HG03039 (cell line): ENCODE data around the gene STMND1.
"Not testable (repeated sequence)": the region's sequence is repeated elsewhere in the genome, so short reads cannot be mapped to it uniquely, and the experiment has no call there.

Experiments
- ATAC-seq: cut with Tn5 transposase; IDR thresholded peaks from one replicate; pipeline ENCODE4 v1.9.1; 2021; ENCODE audit warnings: mild to moderate bottlenecking, moderate library complexity; ENCODE audit not compliant: unreplicated experiment

The STMND1 gene

DNA sequence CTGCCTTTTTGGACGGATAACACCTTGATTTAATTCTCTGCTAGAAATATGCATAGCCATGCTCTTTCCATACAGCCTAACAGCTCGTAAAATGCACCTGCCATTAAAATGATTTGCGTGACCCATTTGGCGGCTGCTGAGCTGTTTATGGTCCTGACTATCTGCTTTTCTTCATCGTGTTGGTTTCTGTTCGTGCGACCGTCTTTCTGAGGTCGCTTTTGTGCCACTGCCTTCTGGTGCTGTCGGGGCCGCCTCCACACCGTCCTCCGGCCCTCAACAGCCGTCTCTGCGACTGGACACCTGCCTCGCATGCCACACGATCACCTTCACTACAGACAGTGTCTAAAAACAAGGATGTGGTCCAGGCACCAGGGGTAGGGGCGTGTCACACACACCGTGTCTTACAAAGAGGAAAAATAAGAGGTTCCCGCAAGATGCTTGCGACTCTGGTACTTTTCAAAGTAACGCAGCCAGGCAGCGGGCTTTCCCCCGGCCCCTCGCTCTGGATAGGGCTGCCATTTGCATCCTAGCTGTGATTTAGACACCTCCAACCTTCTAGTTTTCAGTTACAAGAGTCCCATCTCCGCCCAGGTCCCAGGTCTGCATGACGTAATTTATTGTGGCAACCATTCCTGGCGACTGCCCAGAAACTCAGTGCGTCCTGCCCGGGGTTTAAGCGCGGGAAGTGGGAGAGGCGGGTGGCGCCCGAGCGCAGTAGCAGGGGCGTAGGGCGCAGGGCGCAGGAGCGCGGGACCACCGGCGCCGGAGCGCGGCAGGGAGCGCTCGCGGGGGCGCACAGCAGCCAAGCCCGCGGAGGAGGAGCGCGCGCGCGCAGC, at the start of gene STMND1:
Gene STMND1, plus strand, starts transcription at position 629 of the 836 bp plus-strand sequence. CDS start 208 bp downstream, outside the sequence.
- no peak for ATAC-seq

DNA sequence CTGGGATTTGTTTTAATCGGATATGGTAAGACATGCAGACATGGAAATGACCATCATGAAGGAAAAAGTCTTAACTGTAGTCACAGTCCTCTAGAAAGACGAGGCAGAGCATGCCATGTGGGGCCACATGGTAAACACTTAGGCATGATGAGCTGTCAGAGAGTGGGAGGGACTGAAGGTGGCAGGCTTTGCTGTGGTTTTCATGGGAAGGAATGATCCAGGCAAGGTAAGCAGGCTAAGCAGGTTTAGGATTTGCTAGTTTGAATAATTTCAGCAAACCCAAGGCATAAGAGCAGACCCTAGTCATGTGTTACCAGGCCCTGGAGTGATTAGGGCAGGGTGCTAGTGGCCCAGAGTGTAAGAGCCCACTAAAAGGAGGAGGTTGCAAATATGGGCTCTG, 47.2 kb upstream of the STMND1 start:
- ATAC-seq = no peak

DNA sequence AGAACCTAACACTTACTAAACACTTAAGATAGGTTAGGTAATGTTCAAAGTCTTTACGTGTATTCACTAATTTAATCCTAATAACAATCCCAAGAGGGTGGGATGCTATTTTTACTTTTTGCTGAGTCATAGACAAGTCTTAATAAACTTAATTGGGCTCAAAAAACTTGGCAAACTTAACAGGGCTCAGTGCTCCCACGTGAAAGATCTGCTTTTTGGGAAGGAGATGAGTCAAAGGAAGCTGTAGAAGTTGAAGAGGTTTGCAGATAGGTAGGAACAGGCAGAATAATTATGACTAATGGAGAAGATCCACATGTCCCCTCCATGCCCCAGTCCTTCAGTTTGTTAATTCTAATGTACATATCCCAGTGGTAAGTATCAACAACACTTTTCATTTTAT, 44.5 kb upstream of the STMND1 start:
- ATAC-seq = no peak

DNA sequence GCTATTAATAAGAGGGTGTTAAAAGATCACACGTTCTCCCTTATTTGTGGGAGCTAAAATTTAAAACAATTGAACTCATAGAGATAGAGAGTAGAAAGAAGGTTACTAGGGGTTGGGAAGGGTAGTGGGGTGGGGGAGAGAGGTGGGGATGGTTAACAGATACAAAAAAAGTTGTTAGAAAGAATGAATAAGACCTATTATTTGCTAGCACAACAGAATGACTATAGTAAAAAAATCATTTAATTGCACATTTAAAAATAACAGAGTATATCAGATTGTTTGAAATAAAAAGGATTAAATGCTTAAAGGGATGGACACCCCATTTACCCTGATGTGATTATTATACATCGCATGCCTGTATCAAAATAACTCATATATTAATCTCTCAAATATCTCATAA, 43.3 kb upstream of the STMND1 start:
- no peak for ATAC-seq

DNA sequence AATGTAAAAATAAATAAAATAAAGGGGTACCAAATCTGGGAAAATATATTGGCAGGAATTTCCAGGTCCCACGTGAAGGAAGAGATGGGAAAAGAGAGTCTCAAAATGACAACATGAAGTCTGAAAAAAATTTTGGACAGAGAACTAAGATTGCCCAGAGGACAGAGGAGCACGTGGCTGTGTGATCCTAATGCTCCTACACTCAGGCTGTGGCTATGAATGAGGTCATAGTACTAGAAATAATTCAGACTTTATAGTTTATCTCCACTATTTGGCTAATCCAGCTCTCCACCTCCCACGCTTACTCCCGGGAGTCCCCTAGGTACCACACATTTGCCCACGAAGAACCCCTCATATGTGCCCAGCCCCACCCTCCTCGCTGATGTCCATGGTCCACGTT, 42.8 kb upstream of the STMND1 start:
- no peak for ATAC-seq

DNA sequence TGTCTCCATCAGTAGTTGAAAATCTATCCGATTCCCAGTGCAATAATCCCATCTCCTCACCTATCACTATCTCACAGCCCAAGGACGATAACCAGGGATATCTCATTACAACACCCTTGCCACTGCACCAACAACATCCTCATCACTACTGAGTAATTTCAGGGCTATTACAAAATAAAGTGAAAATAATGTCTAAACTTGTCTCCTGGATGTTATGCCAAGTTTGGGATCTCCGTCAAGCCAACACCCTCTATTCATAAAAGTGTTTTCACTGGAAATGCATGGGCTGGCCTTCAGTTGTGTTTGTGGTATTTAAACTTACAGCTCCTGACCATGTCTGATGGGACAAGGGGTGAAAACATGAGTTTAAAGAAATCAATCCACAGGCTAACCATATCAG, 42.0 kb upstream of the STMND1 start:
- ATAC-seq = no peak

DNA sequence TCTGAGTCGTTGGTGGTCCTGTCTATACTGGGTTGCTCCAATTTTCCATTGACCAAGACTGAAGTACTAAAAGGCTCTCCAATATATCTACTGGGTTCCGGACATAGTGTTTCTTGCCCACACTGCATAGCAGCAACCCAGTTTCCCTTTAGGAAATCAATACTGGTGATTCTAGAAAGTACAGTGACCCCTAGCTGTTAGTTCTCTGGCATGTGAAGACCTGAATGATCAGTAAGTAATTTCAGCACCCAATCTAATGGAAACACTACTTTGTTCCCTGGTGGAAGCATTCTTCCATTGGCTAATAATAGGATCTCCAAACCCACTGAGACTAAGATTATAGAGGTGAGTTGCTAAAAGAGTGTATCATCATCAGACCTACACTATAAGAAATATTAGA, 40.8 kb upstream of the STMND1 start:
- ATAC-seq = no peak

DNA sequence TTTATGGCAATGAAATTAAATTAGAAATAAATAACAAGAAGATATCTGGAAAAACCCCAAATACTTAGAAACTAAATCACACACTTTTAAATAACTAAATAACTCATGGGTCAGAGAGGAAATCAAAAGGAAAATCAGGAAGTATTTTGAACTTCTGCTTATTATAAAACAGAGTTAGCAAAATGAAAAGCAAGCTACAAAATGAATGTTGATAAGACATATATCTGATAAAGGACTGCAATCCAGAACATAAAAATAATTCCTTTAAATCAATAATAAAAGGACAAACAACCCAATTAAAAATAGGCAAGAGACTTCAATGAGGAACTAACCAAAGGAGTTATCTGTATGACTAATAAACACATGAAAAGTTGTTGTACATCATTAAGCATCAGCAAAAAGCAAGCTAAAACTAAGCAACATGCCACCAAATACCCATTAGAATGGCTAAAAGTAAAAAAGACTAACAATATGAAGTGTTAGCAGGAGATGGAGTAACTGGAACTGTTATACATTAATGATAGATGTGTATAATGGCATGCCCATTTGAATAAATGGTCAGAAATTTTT, 38.9 kb upstream of the STMND1 start:
- ATAC-seq = no peak

DNA sequence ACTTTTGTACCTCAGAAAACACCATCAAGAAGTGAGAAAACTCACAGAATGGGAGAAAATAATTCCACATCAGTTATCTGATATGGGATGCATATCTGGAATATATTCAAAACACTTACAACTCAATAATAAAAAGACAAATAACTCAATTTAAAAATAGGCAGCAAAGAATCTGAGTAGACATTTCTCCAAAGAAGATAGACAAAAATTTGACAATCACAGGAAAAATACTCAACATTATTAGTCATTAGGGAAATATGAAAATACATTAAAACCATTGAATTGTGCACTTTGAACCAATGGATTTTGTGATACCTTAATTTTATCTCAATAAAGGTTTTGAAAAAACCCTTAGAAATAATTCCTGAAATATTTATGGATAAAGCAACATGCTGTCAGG, 36.9 kb upstream of the STMND1 start:
- no peak for ATAC-seq

DNA sequence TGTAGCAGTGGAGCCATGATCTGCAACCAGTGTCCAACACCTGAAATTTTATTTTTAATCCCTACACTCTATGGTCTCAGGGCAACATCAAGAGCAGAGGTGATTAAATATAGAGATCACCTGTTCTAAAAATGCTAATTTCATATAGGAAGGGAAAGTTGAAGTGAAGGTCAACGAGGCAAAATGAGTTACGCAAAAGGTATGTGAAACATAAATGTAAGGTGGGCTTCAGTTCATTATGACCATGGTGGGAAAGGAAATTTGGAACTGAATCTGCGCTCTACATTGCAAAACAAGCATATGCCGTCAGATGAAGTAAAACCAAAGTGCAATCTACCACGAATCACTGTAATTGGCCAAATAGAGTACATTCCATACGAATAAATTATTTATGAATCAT, 35.2 kb upstream of the STMND1 start:
- no peak for ATAC-seq

DNA sequence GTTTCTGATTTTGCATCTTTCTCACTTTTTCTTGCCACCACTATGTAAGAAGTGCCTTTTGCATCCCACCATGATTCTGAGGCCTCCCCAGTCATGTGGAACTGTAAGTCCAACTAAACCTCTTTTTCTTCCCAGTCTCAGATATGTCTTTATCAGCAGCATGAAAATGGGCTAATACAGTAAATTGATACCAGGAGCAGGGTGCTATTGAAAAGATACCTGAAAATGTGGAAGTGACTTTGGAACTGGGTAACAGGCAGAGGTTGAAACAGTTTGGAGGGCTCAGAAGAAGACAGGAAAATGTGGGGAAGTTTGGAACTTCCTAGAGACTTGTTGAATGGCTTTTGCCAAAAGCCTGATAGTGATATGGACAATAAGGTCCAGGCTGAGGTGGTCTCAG, 32.9 kb upstream of the STMND1 start:
- ATAC-seq = not testable (repeated sequence)

DNA sequence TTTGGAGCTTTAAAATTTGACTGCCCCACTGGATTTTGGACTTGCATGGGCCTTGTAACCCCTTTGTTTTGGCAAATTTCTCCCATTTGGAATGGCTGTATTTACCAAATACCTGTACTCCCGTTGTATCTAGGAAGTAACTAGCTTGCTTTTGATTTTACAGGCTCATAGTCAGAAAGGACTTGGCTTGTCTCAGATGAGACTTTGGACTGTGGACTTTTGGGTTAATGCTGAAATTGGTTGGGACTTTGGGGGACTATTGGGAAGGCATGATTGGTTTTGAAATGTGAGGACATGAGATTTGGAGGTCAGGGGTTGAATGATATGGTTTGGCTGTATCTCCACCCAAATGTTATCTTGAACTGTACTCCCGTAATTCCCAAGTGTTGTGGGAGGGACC, 31.4 kb upstream of the STMND1 start:
- ATAC-seq = not testable (repeated sequence)

DNA sequence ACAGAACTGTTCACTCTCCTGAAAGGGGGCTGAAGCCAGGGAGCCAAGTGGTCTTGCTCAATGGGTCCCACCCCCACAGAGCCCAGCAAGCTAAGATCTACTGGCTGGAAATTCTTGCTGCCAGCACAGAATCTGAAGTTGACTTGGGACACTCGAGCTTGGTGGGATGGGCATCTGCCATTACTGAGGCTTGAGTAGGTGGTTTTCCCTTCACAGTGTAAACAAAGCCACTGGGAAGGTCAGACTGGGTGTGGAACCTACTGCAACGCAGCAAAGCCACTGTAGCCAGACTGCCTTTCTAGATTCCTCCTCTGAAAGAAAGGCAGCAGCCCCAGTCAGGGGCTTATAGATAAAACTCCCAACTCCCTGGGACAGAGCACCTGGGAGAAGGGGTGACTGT, 28.3 kb upstream of the STMND1 start:
- not testable (repeated sequence) for ATAC-seq

DNA sequence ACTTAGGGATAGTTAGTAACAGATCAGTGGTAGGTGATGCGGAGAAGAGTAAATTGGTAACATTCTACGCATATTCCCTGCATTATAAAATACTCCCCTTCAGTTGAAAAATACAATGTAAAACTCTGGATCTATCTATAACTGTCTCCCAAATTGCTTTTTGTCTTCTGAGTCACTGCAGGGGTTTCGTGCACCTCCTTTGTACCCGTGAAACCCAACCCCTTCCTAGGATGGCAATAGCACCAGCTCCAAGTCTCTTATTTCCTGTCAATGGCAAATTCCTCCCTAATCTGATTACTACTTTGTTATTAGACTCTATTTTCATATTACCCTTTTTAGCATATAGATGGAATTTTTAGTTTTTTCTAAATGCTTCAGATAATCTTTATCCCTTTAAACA, 20.6 kb upstream of the STMND1 start:
- no peak for ATAC-seq

DNA sequence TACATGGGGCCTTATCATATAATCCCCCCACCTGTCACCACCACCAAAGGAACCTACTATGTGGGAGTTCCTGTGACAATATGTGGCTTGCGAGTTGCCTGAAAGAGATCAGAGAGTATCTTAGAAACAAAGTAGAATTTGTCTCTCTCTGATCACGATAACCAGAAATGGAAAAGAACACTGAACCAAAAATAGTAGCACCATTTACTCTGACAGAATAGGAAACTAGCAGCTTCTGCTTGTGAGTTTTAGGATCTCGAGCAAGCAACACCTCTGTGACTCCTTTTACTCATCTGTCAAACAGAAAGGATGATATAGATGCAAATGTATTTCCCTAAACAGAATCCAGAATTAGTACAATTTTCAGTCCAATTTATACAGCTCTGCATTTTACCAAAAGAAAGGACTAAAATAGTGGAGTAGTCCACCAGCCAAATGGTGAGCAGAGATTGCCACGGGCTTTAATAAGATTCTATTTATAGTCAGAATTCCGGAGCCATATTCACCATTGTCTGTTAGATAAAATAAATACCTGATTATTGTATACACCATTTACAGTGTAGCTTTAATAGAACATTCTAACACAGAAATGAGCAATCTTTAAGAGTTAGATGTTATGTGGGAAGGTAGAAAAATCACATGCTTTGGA, 19.9 kb upstream of the STMND1 start:
- ATAC-seq = no peak

DNA sequence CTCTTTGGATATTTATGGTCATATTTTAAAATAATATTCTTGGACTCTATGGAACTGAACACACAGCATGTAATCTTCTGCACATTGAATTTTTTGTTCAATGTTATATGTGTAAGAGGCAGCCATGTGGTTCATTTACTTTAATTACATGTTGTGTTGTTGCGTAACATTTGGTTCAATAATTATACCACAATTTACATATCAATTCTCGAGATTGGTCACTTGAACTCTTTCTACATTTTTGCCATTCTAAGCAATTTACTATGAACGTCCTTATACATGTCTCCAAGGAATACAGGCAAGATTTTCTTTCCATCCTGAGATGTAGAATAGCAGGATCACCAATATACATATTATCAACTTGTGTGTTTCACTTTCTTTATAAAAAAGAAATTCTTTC, 18.5 kb upstream of the STMND1 start:
- no peak for ATAC-seq

DNA sequence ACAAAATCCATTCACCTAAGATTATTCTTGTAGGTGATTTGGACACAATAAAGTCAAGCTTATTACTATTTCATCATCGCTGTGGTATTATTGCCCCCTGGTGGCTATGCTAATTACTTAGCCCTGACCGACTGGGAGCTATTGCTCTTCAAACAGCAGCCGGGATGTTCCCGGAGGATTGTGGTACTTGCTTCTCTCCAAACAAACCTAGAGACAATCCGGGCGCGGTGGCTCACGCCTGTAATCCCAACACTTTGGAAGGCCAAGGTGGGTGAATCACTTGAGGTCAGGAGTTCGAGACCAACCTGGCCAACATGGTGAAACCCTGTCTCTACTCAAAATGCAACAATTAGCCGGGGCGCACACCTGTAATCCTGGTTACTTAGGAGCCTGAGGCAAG, 15.4 kb upstream of the STMND1 start:
- no peak for ATAC-seq

DNA sequence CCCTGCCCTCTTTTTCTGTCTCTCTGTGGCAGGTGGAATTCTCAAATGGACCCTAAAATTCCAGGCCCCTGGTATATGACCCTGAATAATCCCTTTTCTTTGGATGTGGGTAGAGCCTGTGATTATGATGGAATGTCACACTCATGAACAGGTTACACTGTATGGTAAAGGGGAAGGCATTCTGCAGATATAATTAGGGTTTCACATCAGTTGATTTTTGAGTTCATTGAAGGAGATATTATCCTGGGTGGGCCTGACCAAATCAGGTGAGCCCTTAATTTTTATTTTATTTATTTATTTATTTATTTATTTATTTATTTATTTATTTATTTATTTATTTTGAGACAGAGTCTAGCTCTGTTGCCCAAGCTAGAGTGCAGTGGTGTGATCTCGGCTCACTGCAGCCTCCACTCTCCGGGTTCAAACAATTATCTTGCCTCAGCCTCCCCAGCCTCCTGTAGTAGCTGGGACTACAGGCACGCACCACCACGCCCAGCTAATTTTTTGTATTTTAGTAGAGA, 13.7 kb upstream of the STMND1 start:
- ATAC-seq = no peak

DNA sequence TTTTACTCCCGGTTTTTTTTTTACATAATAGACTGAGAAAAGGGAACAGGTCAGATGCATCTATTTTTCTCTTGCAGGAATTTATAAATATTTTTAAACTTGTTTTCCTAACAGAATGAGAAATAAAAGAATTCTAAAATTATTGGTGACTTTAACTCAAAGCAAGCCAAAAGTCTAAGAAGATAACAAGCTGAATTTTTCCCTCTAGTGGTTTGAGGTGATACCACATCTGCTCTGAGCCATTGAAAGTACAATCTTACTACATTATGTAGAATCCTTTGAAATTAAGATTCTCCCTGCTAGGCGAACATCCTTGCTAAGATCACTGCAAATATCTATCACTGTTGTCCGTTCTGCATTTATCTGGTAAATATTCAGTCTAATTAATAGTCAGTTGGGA, 10.7 kb upstream of the STMND1 start:
- ATAC-seq = no peak

DNA sequence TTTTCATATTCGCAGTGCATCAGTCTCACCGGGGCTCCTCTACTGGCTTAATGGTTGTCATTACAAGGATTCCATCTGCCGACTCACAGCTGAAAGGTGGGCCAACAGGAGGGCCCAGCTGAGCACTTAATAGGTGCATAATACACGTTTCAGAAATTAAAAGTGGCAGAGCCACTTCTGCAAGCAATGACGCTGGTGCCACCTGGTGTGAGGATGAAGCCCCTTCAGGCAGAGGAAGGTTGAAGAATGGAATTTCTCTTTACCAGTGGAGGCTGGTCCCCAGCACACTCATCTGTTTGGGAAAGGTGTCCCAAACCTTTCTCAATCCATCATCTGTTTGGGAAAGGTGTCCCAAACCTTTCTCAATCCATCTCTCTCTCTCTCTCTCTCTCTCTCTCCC, 8.2 kb upstream of the STMND1 start:
- ATAC-seq = no peak

DNA sequence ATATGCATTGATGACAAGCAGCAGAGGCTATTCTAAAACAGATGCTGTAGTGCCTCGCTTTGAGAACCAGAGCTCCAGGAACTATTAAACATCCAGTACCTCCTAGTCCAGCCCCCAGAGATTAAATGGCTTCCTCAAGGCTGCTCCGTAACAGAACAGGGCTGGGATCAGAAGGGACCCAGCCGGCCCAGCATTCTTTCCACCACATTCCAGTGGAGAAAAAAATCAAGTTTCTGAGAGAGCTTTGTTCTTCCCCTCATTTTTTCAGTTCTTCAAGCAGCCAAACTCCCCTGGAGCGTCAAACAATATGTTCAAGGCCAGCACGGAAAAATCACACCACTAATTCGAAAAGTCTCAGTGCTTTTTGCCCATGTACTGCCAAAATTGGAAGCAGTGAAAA, 5.8 kb upstream of the STMND1 start:
- no peak for ATAC-seq

DNA sequence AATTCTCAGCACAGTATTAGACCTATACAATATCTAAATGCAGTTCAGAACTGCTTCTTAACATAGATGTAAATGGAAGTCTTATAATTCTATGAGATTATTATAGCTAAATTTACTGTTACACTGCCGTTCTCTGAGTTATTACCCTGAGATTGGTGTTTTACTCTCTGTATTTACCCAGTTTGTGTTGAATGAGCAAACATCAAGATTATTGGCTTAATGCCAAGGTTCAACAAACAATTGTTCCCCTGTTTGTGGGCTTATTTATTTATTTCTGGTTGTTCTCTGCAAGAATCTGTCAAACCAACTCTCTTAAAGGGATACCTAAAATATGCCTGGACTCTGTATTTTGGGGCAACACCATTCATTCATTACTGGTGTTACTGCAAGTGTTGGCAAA, 5.2 kb upstream of the STMND1 start:
- ATAC-seq = no peak
